Measurements from ENCODE around the gene CLDN24. TPM values are rescaled to one million over a fixed set of nuclear protein-coding genes. Genes with fewer than 3 reads are reported as not detected.
A peak's percentile ranks its signal among the peaks of the same experiment; 100 is the strongest.

CLDN24 gene
- total RNA-seq, 1 donor from 2014 or later, result not detected

- no peak for TF ChIP-seq CTCF (IDR thresholded peaks at IDR 0.05; ENCODE audit: unreplicated experiment)
- H3K27me3 Mint-ChIP-seq (ENCODE audit: unreplicated experiment), result peaks cover 11% of the 10 kb centered on the region
- H3K9me3 Mint-ChIP-seq (ENCODE audit: unreplicated experiment), result no peaks in the 10 kb centered on the region
- peaks cover 5% of the 10 kb centered on the region for H3K36me3 Mint-ChIP-seq (ENCODE audit: low read depth, unreplicated experiment)
- no peak overlapping the region for H3K27ac Mint-ChIP-seq (ENCODE audit: unreplicated experiment)
- H3K4me1 Mint-ChIP-seq (ENCODE audit: unreplicated experiment), result peaks cover 33% of the 10 kb centered on the region
- DNase-seq (ENCODE audit: low spot score), result peak; percentile 15
- H3K4me3 Mint-ChIP-seq (ENCODE audit: unreplicated experiment), result no peak overlapping the region
These were observed 40.8 kb upstream of the CLDN24 start for GRCh38 chr4:183362916-183363542.

GRCh38 chr4:183362036-183362435 is 39.8 kb upstream of the CLDN24 start:
- no peak for DNase-seq (ENCODE audit: low spot score)
- H3K4me1 Mint-ChIP-seq (ENCODE audit: unreplicated experiment), result peaks cover 33% of the 10 kb centered on the region
- H3K4me3 Mint-ChIP-seq (ENCODE audit: unreplicated experiment), result no peak overlapping the region
- TF ChIP-seq CTCF (IDR thresholded peaks at IDR 0.05; ENCODE audit: unreplicated experiment), result no peak
- peaks cover 5% of the 10 kb centered on the region for H3K36me3 Mint-ChIP-seq (ENCODE audit: low read depth, unreplicated experiment)
- peaks cover 9% of the 10 kb centered on the region for H3K27me3 Mint-ChIP-seq (ENCODE audit: unreplicated experiment)
- no peaks in the 10 kb centered on the region for H3K9me3 Mint-ChIP-seq (ENCODE audit: unreplicated experiment)
- no peak overlapping the region for H3K27ac Mint-ChIP-seq (ENCODE audit: unreplicated experiment)

DNA sequence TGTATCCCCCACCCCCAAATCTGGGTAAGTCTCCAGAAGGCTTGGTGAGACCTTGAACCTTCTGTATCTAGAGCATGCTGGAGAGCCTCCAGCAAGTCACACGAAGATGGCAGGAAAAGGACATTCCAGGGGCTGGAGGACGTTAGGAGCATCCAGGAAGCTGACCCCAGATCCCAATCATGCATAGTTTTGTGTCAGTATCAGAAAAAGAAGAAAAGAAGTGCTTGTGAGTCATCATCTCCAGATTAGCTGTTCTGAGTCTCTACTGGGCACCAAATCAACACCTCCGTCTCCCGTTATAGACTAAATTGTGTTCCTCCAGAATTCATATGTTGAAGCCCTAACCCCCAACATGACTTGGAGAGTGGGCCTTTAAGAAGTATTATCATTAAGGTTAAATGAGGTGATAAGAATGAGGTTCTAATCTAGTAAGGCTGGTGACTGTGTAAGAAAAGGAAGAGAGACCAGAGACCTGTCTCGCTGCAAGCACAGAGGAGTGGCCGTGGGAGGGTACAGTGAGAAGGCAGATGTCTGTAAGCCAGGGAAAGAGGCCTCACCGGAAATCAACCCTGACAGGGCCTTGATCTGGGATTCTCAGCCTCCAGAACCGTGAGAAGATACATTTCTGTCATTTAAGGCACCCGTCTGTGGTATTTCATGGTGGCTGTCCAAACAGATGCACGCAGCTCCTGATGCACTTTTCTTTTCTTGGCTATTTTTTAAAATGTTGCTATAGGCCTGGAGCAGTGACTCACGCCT is 38.1 kb upstream of the CLDN24 start:
- peaks cover 4% of the 10 kb centered on the region for H3K36me3 Mint-ChIP-seq (ENCODE audit: low read depth, unreplicated experiment)
- no peak overlapping the region for H3K4me3 Mint-ChIP-seq (ENCODE audit: unreplicated experiment)
- no peaks in the 10 kb centered on the region for H3K9me3 Mint-ChIP-seq (ENCODE audit: unreplicated experiment)
- H3K4me1 Mint-ChIP-seq (ENCODE audit: unreplicated experiment), result peaks cover 27% of the 10 kb centered on the region
- H3K27me3 Mint-ChIP-seq (ENCODE audit: unreplicated experiment), result peaks cover 7% of the 10 kb centered on the region
- no peak for DNase-seq (ENCODE audit: low spot score)
- H3K27ac Mint-ChIP-seq (ENCODE audit: unreplicated experiment), result no peak overlapping the region
- TF ChIP-seq CTCF (IDR thresholded peaks at IDR 0.05; ENCODE audit: unreplicated experiment), result no peak

DNA sequence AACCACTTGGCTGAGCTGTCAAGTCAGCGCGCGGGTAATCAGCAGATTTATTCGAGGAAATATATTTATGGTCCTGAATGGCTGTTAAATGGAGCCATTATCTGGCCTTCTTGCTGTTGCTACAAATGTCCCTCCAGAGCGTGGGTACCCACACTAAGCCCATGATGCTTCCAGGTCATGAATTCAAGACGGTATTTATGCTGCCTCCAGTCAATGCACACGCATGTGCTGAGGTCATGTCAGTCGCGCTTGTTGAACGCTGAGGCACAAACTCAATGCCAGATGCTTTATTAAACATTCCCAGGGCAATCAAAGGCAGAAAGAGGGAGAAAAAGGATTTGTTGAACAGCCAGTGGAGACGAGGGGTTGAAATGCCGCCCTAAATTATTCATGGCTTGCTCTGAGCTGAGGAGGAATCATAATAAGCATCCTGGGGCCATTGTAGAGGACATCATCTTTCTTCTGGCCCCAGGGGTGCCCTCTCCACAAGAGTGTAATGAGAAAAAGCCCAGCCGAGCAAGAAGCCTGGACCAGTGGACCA is 36.1 kb upstream of the CLDN24 start:
- Mint-ChIP-seq H3K4me1 (ENCODE audit: unreplicated experiment) (peaks cover 9% of the 10 kb centered on the region), H3K27ac (ENCODE audit: unreplicated experiment) (no peak overlapping the region), H3K9me3 (ENCODE audit: unreplicated experiment) (no peaks in the 10 kb centered on the region), H3K4me3 (ENCODE audit: unreplicated experiment) (no peak overlapping the region), H3K36me3 (ENCODE audit: low read depth, unreplicated experiment) (no peaks in the 10 kb centered on the region), H3K27me3 (ENCODE audit: unreplicated experiment) (peaks cover 7% of the 10 kb centered on the region)
- DNase-seq (ENCODE audit: low spot score), result no peak
- TF ChIP-seq CTCF (IDR thresholded peaks at IDR 0.05; ENCODE audit: unreplicated experiment), result no peak
